Esophagus muscularis mucosa (tissue), 3 donors: ENCODE data around the gene HSPA8.

ENCODE experiments used
- CTCF ChIP-seq, 3 experiments: fragments of 200-600 bp in 2 of 3; fragments of 450-650 bp in 1 of 3; sonication (generic) in 2 of 3; IDR thresholded peaks; one replicate each; pipeline ENCODE4 v1.5.1; 2017 to 2019; ENCODE audit warnings: antibody characterized with exemption in 3 of 3, mild to moderate bottlenecking in 2 of 3, moderate library complexity in 1 of 3
- POLR2A ChIP-seq: fragments of 450-650 bp; IDR thresholded peaks from one replicate; pipeline ENCODE4 v1.6.1; 2017; ENCODE audit warnings: antibody characterized with exemption, moderate library complexity, mild to moderate bottlenecking, low read depth

- TF ChIP-seq POLR2A: no peak
- no peak for TF ChIP-seq CTCF (IDR thresholded peaks at IDR 0.05)
Measured at GRCh38 chr11:123100379-123101085, 38.6 kb upstream of the HSPA8 start.
